Measurements from ENCODE around the gene ADAMTS18.

DNA sequence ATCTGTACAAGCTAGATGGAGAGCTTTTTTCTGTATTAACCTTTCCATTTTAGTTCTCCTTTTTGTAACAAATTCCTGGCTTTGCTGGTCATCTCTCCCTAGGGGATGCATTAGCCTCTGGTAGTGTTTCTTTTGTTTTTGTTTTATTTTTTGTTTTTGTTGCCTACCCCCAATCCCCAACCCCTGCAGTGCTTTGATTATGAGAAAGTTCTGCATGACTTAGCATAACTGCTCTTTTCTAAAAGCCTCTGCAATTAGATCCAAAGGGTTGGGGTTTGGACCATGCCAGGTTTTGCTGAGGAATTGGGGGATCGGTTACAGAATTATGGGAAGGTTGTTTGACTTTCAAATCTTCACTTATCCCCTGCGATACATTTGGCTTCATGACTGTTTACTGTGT, 98.2 kb downstream of the ADAMTS18 start:
- TF ChIP-seq, protein P1, sequence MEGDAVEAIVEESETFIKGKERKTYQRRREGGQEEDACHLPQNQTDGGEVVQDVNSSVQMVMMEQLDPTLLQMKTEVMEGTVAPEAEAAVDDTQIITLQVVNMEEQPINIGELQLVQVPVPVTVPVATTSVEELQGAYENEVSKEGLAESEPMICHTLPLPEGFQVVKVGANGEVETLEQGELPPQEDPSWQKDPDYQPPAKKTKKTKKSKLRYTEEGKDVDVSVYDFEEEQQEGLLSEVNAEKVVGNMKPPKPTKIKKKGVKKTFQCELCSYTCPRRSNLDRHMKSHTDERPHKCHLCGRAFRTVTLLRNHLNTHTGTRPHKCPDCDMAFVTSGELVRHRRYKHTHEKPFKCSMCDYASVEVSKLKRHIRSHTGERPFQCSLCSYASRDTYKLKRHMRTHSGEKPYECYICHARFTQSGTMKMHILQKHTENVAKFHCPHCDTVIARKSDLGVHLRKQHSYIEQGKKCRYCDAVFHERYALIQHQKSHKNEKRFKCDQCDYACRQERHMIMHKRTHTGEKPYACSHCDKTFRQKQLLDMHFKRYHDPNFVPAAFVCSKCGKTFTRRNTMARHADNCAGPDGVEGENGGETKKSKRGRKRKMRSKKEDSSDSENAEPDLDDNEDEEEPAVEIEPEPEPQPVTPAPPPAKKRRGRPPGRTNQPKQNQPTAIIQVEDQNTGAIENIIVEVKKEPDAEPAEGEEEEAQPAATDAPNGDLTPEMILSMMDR (IDR thresholded peaks at IDR 0.05) = no peak
- TF ChIP-seq POLR2A (IDR thresholded peaks at IDR 0.05) (no peak), EP300 (IDR thresholded peaks at IDR 0.05) (no peak)

Data from stomach (tissue), 4 donors.